ENCODE results near the gene FARP2. TPM values are rescaled to one million over a fixed set of nuclear protein-coding genes. Genes with fewer than 3 reads are reported as not detected.

Gene FARP2
- total and polyA plus RNA-seq, 2 of the 13 experiments (the other 11 are each of a cell fraction or from before 2014, with no cell fraction given), result 28.0 to 45.4 TPM

DNA sequence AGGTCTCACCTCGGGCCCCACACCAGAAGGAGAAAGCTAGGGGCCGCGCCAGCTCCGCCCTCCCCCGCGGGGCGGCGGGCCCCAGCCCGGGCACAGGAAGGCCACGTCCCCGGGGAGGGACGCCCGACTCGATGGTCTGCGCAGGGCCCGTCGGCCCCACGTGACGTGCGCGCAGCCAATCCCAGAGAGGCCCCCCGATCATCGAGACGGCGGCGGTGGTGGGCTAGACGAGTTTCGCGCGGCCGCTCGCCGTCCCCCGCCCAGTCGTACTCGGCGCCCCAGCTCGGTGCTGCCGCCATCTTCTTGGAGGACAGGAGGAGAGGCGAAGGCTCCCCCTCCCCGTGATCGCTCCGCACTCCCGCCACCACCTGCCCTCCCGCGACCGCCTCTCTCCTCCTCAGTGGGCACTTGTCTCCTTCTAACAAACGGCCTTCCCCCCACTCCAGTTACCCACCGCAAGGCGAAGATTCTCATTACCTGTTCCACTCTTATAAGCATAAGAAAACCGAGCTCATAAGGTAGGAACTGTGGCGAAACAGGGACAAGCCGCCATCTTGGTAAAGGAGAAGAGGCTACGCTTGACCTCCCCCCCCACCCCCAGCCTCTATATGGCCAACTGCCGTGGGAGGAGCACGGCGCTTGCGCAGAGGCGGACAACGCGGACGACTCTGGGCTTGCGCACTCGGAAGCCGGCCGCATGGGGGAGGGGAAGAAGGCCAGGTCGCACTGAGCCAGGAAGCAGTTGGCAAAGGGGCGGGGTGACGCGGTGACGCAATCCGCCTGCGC is 40.8 kb upstream of the FARP2 start, which contains the start of gene HDLBP (continued):
- TF ChIP-seq CEBPZ (IDR thresholded peaks at IDR 0.05; ENCODE audit: low read length) (no peak), NR0B2 (CRISPR knock-in tag; IDR thresholded peaks at IDR 0.05) (no peak), ZNF564 (CRISPR knock-in tag; IDR thresholded peaks at IDR 0.05) (peak; percentile 16; the same call in 1 of the 2 replicates), DNMT1 (CRISPR knock-in tag; IDR thresholded peaks at IDR 0.05) (peak; percentile 90), ZNF224 (CRISPR knock-in tag; IDR thresholded peaks at IDR 0.05) (peak; percentile 18; the same call in 1 of the 2 replicates), ZNF839 (CRISPR knock-in tag; IDR thresholded peaks at IDR 0.05; ENCODE audit: borderline replicate concordance) (0 out of 2 replicates have a peak, but pooled peaks have one; percentile 16), SIX1 (CRISPR knock-in tag; IDR thresholded peaks at IDR 0.05; ENCODE audit: borderline replicate concordance) (peak; percentile 11; the same call in 1 of the 2 replicates), GFI1 (CRISPR knock-in tag; IDR thresholded peaks at IDR 0.05; ENCODE audit: borderline replicate concordance) (no peak; the same call in none of the 2 replicates), ZNF34 (CRISPR knock-in tag; IDR thresholded peaks at IDR 0.05; ENCODE audit: borderline replicate concordance) (0 out of 2 replicates have a peak, but pooled peaks have one; percentile 27), ZNF878 (CRISPR knock-in tag; IDR thresholded peaks at IDR 0.05) (peak; percentile 76; the same call in 1 of the 2 replicates), ZNF598 (CRISPR knock-in tag; IDR thresholded peaks at IDR 0.05; ENCODE audit: borderline replicate concordance) (peak; percentile 73), THYN1 (CRISPR knock-in tag; IDR thresholded peaks at IDR 0.05; ENCODE audit: borderline replicate concordance, low read depth) (no peak), ZNF567 (CRISPR knock-in tag; IDR thresholded peaks at IDR 0.05; ENCODE audit: borderline replicate concordance) (no peak; the same call in 1 of the 2 replicates), FOXJ3 (CRISPR knock-in tag; IDR thresholded peaks at IDR 0.05; ENCODE audit: borderline replicate concordance) (0 out of 2 replicates have a peak, but pooled peaks have one; percentile 35), ZNF776 (CRISPR knock-in tag; IDR thresholded peaks at IDR 0.05) (peak; percentile 85; the same call in 1 of the 2 replicates)
- TF ChIP-seq, protein P1, sequence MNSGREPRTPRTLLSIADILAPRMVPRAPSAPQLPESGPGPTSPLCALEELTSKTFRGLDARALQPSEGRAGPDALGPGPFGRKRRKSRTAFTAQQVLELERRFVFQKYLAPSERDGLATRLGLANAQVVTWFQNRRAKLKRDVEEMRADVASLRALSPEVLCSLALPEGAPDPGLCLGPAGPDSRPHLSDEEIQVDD (CRISPR knock-in tag; IDR thresholded peaks at IDR 0.05; ENCODE audit: borderline replicate concordance), result peak; percentile 66; the same call in 1 of the 2 replicates
- TF ChIP-seq, protein P2, sequence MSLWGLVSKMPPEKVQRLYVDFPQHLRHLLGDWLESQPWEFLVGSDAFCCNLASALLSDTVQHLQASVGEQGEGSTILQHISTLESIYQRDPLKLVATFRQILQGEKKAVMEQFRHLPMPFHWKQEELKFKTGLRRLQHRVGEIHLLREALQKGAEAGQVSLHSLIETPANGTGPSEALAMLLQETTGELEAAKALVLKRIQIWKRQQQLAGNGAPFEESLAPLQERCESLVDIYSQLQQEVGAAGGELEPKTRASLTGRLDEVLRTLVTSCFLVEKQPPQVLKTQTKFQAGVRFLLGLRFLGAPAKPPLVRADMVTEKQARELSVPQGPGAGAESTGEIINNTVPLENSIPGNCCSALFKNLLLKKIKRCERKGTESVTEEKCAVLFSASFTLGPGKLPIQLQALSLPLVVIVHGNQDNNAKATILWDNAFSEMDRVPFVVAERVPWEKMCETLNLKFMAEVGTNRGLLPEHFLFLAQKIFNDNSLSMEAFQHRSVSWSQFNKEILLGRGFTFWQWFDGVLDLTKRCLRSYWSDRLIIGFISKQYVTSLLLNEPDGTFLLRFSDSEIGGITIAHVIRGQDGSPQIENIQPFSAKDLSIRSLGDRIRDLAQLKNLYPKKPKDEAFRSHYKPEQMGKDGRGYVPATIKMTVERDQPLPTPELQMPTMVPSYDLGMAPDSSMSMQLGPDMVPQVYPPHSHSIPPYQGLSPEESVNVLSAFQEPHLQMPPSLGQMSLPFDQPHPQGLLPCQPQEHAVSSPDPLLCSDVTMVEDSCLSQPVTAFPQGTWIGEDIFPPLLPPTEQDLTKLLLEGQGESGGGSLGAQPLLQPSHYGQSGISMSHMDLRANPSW (CRISPR knock-in tag; IDR thresholded peaks at IDR 0.05; ENCODE audit: borderline replicate concordance), result no peak; the same call in 1 of the 2 replicates
- TF ChIP-seq, protein P3, sequence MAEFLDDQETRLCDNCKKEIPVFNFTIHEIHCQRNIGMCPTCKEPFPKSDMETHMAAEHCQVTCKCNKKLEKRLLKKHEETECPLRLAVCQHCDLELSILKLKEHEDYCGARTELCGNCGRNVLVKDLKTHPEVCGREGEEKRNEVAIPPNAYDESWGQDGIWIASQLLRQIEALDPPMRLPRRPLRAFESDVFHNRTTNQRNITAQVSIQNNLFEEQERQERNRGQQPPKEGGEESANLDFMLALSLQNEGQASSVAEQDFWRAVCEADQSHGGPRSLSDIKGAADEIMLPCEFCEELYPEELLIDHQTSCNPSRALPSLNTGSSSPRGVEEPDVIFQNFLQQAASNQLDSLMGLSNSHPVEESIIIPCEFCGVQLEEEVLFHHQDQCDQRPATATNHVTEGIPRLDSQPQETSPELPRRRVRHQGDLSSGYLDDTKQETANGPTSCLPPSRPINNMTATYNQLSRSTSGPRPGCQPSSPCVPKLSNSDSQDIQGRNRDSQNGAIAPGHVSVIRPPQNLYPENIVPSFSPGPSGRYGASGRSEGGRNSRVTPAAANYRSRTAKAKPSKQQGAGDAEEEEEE (CRISPR knock-in tag; IDR thresholded peaks at IDR 0.05; ENCODE audit: borderline replicate concordance), result no peak

All from HepG2 (cell line).